ENCODE data around the gene LHFPL2. TPM values are rescaled to one million over a fixed set of nuclear protein-coding genes. Genes with fewer than 3 reads are reported as not detected.
"Not testable (repeated sequence)": the region's sequence is repeated elsewhere in the genome, so short reads cannot be mapped to it uniquely, and the experiment has no call there.

The LHFPL2 gene
- total and polyA plus RNA-seq, 2 donors (not counting 1 experiment from before 2014, with no cell fraction given), result 3.8 to 35.5 TPM

DNA sequence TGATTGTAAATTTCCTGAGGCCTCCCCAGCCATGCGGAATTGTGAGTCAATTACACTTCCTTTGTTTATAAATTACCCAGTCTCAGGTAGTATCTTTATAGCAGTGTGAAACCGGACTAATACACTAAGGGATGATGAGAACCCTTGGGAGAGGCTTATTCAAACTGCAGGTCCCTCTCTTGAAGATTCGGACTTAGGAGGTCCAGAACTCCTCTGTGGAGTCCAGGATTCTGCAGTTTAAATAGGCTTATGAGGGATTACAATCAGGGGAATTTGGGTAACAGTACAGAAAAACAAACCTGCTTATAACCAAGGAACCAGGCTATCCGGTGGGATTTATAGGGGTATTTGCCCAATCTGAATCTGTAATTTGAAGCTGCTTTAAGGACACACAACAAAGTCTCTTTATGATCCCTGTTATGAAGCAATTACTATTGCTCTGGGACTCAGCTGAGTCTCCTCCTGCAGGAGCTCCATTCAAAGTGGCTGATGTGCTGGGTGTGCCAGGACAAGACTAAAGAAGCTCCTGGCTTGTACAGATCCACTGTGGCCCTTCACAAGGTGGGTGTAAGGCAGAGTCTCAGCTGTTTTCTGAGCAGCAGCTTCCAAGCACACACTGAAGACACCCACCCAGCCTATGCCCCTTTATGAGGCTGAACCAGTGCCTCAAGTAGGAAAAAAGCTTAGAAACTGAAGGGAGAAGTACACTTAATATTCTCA is 41.8 kb upstream of the LHFPL2 start:
- intact Hi-C loops (cut with micrococcal nuclease), result no loop called here
- TF ChIP-seq, protein P1, sequence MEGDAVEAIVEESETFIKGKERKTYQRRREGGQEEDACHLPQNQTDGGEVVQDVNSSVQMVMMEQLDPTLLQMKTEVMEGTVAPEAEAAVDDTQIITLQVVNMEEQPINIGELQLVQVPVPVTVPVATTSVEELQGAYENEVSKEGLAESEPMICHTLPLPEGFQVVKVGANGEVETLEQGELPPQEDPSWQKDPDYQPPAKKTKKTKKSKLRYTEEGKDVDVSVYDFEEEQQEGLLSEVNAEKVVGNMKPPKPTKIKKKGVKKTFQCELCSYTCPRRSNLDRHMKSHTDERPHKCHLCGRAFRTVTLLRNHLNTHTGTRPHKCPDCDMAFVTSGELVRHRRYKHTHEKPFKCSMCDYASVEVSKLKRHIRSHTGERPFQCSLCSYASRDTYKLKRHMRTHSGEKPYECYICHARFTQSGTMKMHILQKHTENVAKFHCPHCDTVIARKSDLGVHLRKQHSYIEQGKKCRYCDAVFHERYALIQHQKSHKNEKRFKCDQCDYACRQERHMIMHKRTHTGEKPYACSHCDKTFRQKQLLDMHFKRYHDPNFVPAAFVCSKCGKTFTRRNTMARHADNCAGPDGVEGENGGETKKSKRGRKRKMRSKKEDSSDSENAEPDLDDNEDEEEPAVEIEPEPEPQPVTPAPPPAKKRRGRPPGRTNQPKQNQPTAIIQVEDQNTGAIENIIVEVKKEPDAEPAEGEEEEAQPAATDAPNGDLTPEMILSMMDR (IDR thresholded peaks at IDR 0.05), result no peak
- no peak for TF ChIP-seq EZH2 (IDR thresholded peaks at IDR 0.05; ENCODE audit: borderline replicate concordance, insufficient read depth, low read depth, low read length, poor library complexity, severe bottlenecking)
- Mint-ChIP-seq H3K27ac (no peak overlapping the region), H3K9me3 (ENCODE audit: insufficient read depth) (no peaks in the 10 kb centered on the region), H3K4me1 (peaks cover 10% of the 10 kb centered on the region), H3K4me3 (no peak overlapping the region), H3K27me3 (no peaks in the 10 kb centered on the region)
- Histone ChIP-seq H3K4me1 (ENCODE audit: control insufficient read depth in 2 of 2, insufficient read depth in 2 of 2, low read length in 2 of 2) (peaks cover 0 to 5% of the 10 kb centered on the region in 2 donors), H3K4me2 (replicated peaks; ENCODE audit: low read depth, low read length, poor library complexity, severe bottlenecking) (no peak overlapping the region), H3K9ac (ENCODE audit: low read length) (no peak overlapping the region), H2AFZ (ENCODE audit: insufficient read depth, low read depth, low read length, poor library complexity, severe bottlenecking) (no peak overlapping the region), H3K9me3 (ENCODE audit: control extremely low read depth in 1 of 3, control insufficient read depth in 2 of 3, insufficient read depth in 1 of 3, low read length in 2 of 3) (no peaks in the 10 kb centered on the region), H4K20me1 (ENCODE audit: control insufficient read depth, insufficient read depth, low read length, poor library complexity, severe bottlenecking) (no peaks in the 10 kb centered on the region), H3K36me3 (replicated peaks in 1 of 2; ENCODE audit: control extremely low read depth in 1 of 2, control insufficient read depth in 1 of 2, extremely low read depth in 1 of 2, insufficient read depth in 2 of 2, low read length in 1 of 2) (no peaks in the 10 kb centered on the region), H3K27me3 (replicated peaks in 1 of 4; ENCODE audit: control extremely low read depth in 1 of 4, control insufficient read depth in 3 of 4, insufficient read depth in 4 of 4, low read length in 3 of 4) (no peaks in the 10 kb centered on the region), H3K79me2 (ENCODE audit: control insufficient read depth, insufficient read depth, low read length) (no peaks in the 10 kb centered on the region), H3K4me3 (ENCODE audit: control extremely low read depth in 1 of 5, extremely low read depth in 1 of 5, insufficient read depth in 1 of 5, low read depth in 2 of 5, low read length in 4 of 5) (no peak overlapping the region), H3K27ac (ENCODE audit: low read length in 2 of 2) (no peak overlapping the region)
- POLR2A ChIA-PET, result interaction anchor here (0.7 kb wide), 1 partner anchor 42 kb away, joined by 3 read pairs; no protein-coding TSS in a partner anchor
- no peak for DNase-seq
- ATAC-seq (ENCODE audit: low read depth), result no peak
- CTCF ChIA-PET, result no interaction called here
- 95% methylated on average over 2 of the region's 4 CpGs for WGBS (ENCODE audit: insufficient coverage)

DNA sequence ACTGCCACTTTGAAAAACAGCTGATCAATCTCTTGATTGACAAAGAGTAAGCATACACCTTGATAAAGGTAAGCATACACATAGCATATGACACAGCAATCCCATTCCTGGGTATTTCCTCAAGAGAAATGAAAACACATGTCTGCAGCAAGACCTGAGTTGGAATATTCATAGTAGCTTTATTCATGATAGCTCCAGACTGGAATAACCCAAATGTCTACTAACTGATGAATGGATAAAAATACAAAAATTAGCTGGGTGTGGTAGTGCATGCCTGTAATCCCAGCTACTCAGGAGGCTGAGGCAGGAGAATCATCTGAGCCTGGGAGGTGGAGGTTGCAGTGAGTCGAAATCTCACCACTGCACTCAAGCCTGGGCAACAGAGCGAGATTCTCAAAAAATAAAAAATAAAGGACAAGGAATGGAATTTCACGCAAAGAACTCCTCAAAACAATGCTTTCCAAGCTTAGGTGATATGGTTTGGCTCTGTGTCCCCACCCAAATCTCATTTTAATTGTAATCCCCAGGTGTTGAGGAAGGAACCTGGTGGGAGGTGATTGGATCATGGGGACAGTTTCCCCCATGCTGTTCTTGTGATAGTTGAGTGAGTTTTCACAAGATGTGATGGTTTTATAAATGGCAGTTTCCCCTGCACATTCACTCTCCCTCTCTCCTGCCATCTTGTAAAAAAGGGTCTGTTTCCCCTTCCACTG is 41.1 kb upstream of the LHFPL2 start:
- Mint-ChIP-seq H3K4me1 (peaks cover 10% of the 10 kb centered on the region), H3K27ac (no peak overlapping the region), H3K27me3 (no peaks in the 10 kb centered on the region), H3K4me3 (no peak overlapping the region), H3K9me3 (ENCODE audit: insufficient read depth) (no peaks in the 10 kb centered on the region)
- ChIA-PET CTCF (interaction anchor here (1.4 kb wide), 1 partner anchor 8 kb away, joined by 4 read pairs; no protein-coding TSS in a partner anchor), POLR2A (no interaction called here)
- Histone ChIP-seq H3K79me2 (ENCODE audit: control insufficient read depth, insufficient read depth, low read length) (no peaks in the 10 kb centered on the region), H3K9me3 (ENCODE audit: control extremely low read depth in 1 of 3, control insufficient read depth in 2 of 3, insufficient read depth in 1 of 3, low read length in 2 of 3) (no peaks in the 10 kb centered on the region), H3K4me1 (ENCODE audit: control insufficient read depth in 2 of 2, insufficient read depth in 2 of 2, low read length in 2 of 2) (peaks cover 0 to 5% of the 10 kb centered on the region in 2 donors), H3K36me3 (replicated peaks in 1 of 2; ENCODE audit: control extremely low read depth in 1 of 2, control insufficient read depth in 1 of 2, extremely low read depth in 1 of 2, insufficient read depth in 2 of 2, low read length in 1 of 2) (no peaks in the 10 kb centered on the region), H3K9ac (ENCODE audit: low read length) (no peak overlapping the region), H3K27ac (ENCODE audit: low read length in 2 of 2) (no peak overlapping the region), H3K4me3 (ENCODE audit: control extremely low read depth in 1 of 5, extremely low read depth in 1 of 5, insufficient read depth in 1 of 5, low read depth in 2 of 5, low read length in 4 of 5) (no peak overlapping the region), H3K27me3 (replicated peaks in 1 of 4; ENCODE audit: control extremely low read depth in 1 of 4, control insufficient read depth in 3 of 4, insufficient read depth in 4 of 4, low read length in 3 of 4) (no peaks in the 10 kb centered on the region), H4K20me1 (ENCODE audit: control insufficient read depth, insufficient read depth, low read length, poor library complexity, severe bottlenecking) (no peaks in the 10 kb centered on the region), H2AFZ (ENCODE audit: insufficient read depth, low read depth, low read length, poor library complexity, severe bottlenecking) (no peak overlapping the region), H3K4me2 (replicated peaks; ENCODE audit: low read depth, low read length, poor library complexity, severe bottlenecking) (no peak overlapping the region)
- DNase-seq (no peak), ATAC-seq (ENCODE audit: low read depth) (no peak)
- intact Hi-C loops (cut with micrococcal nuclease), result no loop called here
- WGBS (ENCODE audit: insufficient coverage), result 100% methylated on average over 1 of the region's 3 CpGs
- TF ChIP-seq, protein P1 (IDR thresholded peaks at IDR 0.05), result no peak
- no peak for TF ChIP-seq EZH2 (IDR thresholded peaks at IDR 0.05; ENCODE audit: borderline replicate concordance, insufficient read depth, low read depth, low read length, poor library complexity, severe bottlenecking)

DNA sequence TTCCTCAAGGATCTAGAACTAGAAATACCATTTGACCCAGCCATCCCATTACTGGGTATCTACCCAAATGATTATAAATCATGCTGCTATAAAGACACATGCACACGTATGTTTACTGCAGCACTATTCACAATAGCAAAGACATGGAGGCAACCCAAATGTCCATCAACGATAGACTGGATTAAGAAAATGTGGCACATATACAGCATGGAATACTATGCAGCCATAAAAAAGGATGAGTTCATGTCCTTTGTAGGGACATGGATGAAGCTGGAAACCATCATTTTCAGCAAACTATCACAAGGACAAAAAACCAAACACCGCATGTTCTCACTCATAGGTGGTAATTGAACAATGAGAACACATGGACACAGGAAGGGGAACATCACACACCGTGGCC is 38.9 kb upstream of the LHFPL2 start:
- H3K79me2 ChIP-seq (ENCODE audit: control insufficient read depth, insufficient read depth, low read length); H3K27me3 ChIP-seq (replicated peaks in 1 of 4; ENCODE audit: control extremely low read depth in 1 of 4, control insufficient read depth in 3 of 4, insufficient read depth in 4 of 4, low read length in 3 of 4); H3K36me3 ChIP-seq (replicated peaks in 1 of 2; ENCODE audit: control extremely low read depth in 1 of 2, control insufficient read depth in 1 of 2, extremely low read depth in 1 of 2, insufficient read depth in 2 of 2, low read length in 1 of 2); H3K4me3 Mint-ChIP-seq; H3K9ac ChIP-seq (ENCODE audit: low read length); POLR2A ChIA-PET; H3K27me3 Mint-ChIP-seq; H3K27ac Mint-ChIP-seq; H3K9me3 ChIP-seq (ENCODE audit: control extremely low read depth in 1 of 3, control insufficient read depth in 2 of 3, insufficient read depth in 1 of 3, low read length in 2 of 3); H2AFZ ChIP-seq (ENCODE audit: insufficient read depth, low read depth, low read length, poor library complexity, severe bottlenecking); H3K4me2 ChIP-seq (replicated peaks; ENCODE audit: low read depth, low read length, poor library complexity, severe bottlenecking); H3K4me1 ChIP-seq (ENCODE audit: control insufficient read depth in 2 of 2, insufficient read depth in 2 of 2, low read length in 2 of 2); H3K4me3 ChIP-seq (ENCODE audit: control extremely low read depth in 1 of 5, extremely low read depth in 1 of 5, insufficient read depth in 1 of 5, low read depth in 2 of 5, low read length in 4 of 5); H3K27ac ChIP-seq (ENCODE audit: low read length in 2 of 2); intact Hi-C loops (cut with micrococcal nuclease); DNase-seq; ATAC-seq (ENCODE audit: low read depth); CTCF ChIA-PET; H4K20me1 ChIP-seq (ENCODE audit: control insufficient read depth, insufficient read depth, low read length, poor library complexity, severe bottlenecking); H3K9me3 Mint-ChIP-seq (ENCODE audit: insufficient read depth): not testable (repeated sequence)
- H3K4me1 Mint-ChIP-seq, result peaks cover 10% of the 10 kb centered on the region
- no CpG with 5 or more reads among the region's 4 CpGs for WGBS (ENCODE audit: insufficient coverage)
